Neuron (in vitro differentiated cells): ENCODE data around the gene KIRREL3.

ENCODE experiments used
- H2AFZ ChIP-seq: one replicate; pipeline ENCODE4 v1.6.1; 2013; ENCODE audit warnings: low read depth, mild to moderate bottlenecking, inconsistent platforms, low read length, moderate library complexity
- H3K27me3 ChIP-seq: one replicate; pipeline ENCODE4 v1.6.1; 2013; ENCODE audit warnings: low read length; ENCODE audit not compliant: insufficient read depth
- H3K36me3 ChIP-seq: one replicate; pipeline ENCODE4 v1.6.1; 2013; ENCODE audit warnings: low read length; ENCODE audit not compliant: insufficient read depth
- H3K4me1 ChIP-seq: one replicate; pipeline ENCODE4 v1.6.1; 2013; ENCODE audit warnings: low read length; ENCODE audit not compliant: insufficient read depth
- H3K4me3 ChIP-seq: 2 replicates; pipeline ENCODE4 v1.5.1; 2013; ENCODE audit warnings: mild to moderate bottlenecking, low read length, moderate library complexity
- H3K9me3 ChIP-seq: one replicate; pipeline ENCODE4 v1.6.1; 2013; ENCODE audit warnings: low read length

Gene KIRREL3

GRCh38 chr11:126414615-126415014 is 586.0 kb downstream of the KIRREL3 start:
- Histone ChIP-seq H3K27me3 (no peaks in the 10 kb centered on the region), H3K36me3 (no peaks in the 10 kb centered on the region), H2AFZ (no peak overlapping the region), H3K4me3 (no peak overlapping the region), H3K9me3 (no peaks in the 10 kb centered on the region), H3K4me1 (no peaks in the 10 kb centered on the region)

- H2AFZ ChIP-seq, result no peak overlapping the region
- no peaks in the 10 kb centered on the region for H3K9me3 ChIP-seq
- H3K27me3 ChIP-seq, result no peaks in the 10 kb centered on the region
- H3K4me3 ChIP-seq, result no peak overlapping the region
- no peaks in the 10 kb centered on the region for H3K4me1 ChIP-seq
- no peaks in the 10 kb centered on the region for H3K36me3 ChIP-seq
These were observed 586.6 kb downstream of the KIRREL3 start for GRCh38 chr11:126413843-126414405.

- Histone ChIP-seq H3K36me3 (peaks cover 2% of the 10 kb centered on the region), H3K4me3 (no peak overlapping the region), H2AFZ (no peak overlapping the region), H3K9me3 (no peaks in the 10 kb centered on the region), H3K27me3 (no peaks in the 10 kb centered on the region), H3K4me1 (no peaks in the 10 kb centered on the region)
These were observed 587.1 kb downstream of the KIRREL3 start for GRCh38 chr11:126413426-126413825.

- Histone ChIP-seq H3K36me3 (peaks cover 10% of the 10 kb centered on the region), H3K4me3 (no peak overlapping the region), H3K4me1 (no peaks in the 10 kb centered on the region), H2AFZ (no peak overlapping the region), H3K9me3 (no peaks in the 10 kb centered on the region), H3K27me3 (no peaks in the 10 kb centered on the region)
These were observed 588.6 kb downstream of the KIRREL3 start for GRCh38 chr11:126411971-126412381.

GRCh38 chr11:126410649-126411048 is 589.9 kb downstream of the KIRREL3 start:
- Histone ChIP-seq H3K4me1 (no peaks in the 10 kb centered on the region), H3K36me3 (peaks cover 10% of the 10 kb centered on the region), H2AFZ (no peak overlapping the region), H3K4me3 (no peak overlapping the region), H3K9me3 (no peaks in the 10 kb centered on the region), H3K27me3 (no peaks in the 10 kb centered on the region)

GRCh38 chr11:126409620-126409985 is 591.0 kb downstream of the KIRREL3 start:
- no peak overlapping the region for H2AFZ ChIP-seq
- H3K36me3 ChIP-seq, result peaks cover 10% of the 10 kb centered on the region
- no peaks in the 10 kb centered on the region for H3K9me3 ChIP-seq
- no peaks in the 10 kb centered on the region for H3K27me3 ChIP-seq
- no peaks in the 10 kb centered on the region for H3K4me1 ChIP-seq
- no peak overlapping the region for H3K4me3 ChIP-seq

- H3K27me3 ChIP-seq, result no peaks in the 10 kb centered on the region
- H3K4me3 ChIP-seq, result no peak overlapping the region
- H3K36me3 ChIP-seq, result peaks cover 10% of the 10 kb centered on the region
- H3K4me1 ChIP-seq, result no peaks in the 10 kb centered on the region
- no peaks in the 10 kb centered on the region for H3K9me3 ChIP-seq
- H2AFZ ChIP-seq, result no peak overlapping the region
These were observed 591.5 kb downstream of the KIRREL3 start for GRCh38 chr11:126408901-126409619.

- H3K36me3 ChIP-seq, result peaks cover 10% of the 10 kb centered on the region
- no peaks in the 10 kb centered on the region for H3K27me3 ChIP-seq
- H3K4me3 ChIP-seq, result no peak overlapping the region
- no peak overlapping the region for H2AFZ ChIP-seq
- no peaks in the 10 kb centered on the region for H3K9me3 ChIP-seq
- no peaks in the 10 kb centered on the region for H3K4me1 ChIP-seq
These were observed 592.1 kb downstream of the KIRREL3 start for GRCh38 chr11:126408496-126408895.

- no peak overlapping the region for H3K4me3 ChIP-seq
- H3K4me1 ChIP-seq, result no peaks in the 10 kb centered on the region
These were observed 592.8 kb downstream of the KIRREL3 start for GRCh38 chr11:126407682-126408288.

GRCh38 chr11:126407101-126407521 is 593.5 kb downstream of the KIRREL3 start:
- Histone ChIP-seq H3K27me3 (no peaks in the 10 kb centered on the region), H2AFZ (no peak overlapping the region), H3K4me3 (no peak overlapping the region), H3K4me1 (no peaks in the 10 kb centered on the region), H3K36me3 (peaks cover 10% of the 10 kb centered on the region), H3K9me3 (no peaks in the 10 kb centered on the region)

More at GRCh38 chr11:126407682-126408288, 592.8 kb downstream of the KIRREL3 start:
- no peak overlapping the region for H2AFZ ChIP-seq
- no peaks in the 10 kb centered on the region for H3K9me3 ChIP-seq
- no peaks in the 10 kb centered on the region for H3K27me3 ChIP-seq
- H3K36me3 ChIP-seq, result peaks cover 10% of the 10 kb centered on the region

- peaks cover 10% of the 10 kb centered on the region for H3K36me3 ChIP-seq
- no peaks in the 10 kb centered on the region for H3K4me1 ChIP-seq
- no peak overlapping the region for H2AFZ ChIP-seq
- H3K9me3 ChIP-seq, result no peaks in the 10 kb centered on the region
- no peaks in the 10 kb centered on the region for H3K27me3 ChIP-seq
- H3K4me3 ChIP-seq, result no peak overlapping the region
These were observed 594.2 kb downstream of the KIRREL3 start for GRCh38 chr11:126406368-126406767.

- Histone ChIP-seq H3K9me3 (no peaks in the 10 kb centered on the region), H3K4me3 (no peak overlapping the region), H3K36me3 (peaks cover 10% of the 10 kb centered on the region), H3K27me3 (no peaks in the 10 kb centered on the region), H2AFZ (no peak overlapping the region), H3K4me1 (no peaks in the 10 kb centered on the region)
These were observed 594.7 kb downstream of the KIRREL3 start for GRCh38 chr11:126405906-126406305.

GRCh38 chr11:126405374-126405773 is 595.2 kb downstream of the KIRREL3 start:
- peaks cover 10% of the 10 kb centered on the region for H3K36me3 ChIP-seq
- no peaks in the 10 kb centered on the region for H3K27me3 ChIP-seq
- H3K4me1 ChIP-seq, result no peaks in the 10 kb centered on the region
- no peak overlapping the region for H2AFZ ChIP-seq
- no peak overlapping the region for H3K4me3 ChIP-seq
- peaks cover 2% of the 10 kb centered on the region for H3K9me3 ChIP-seq
